Fibroblast of lung (primary cell): ENCODE results near the gene NOS1AP.

Source experiments
- EZH2 ChIP-seq: IDR thresholded peaks from 2 replicates; pipeline ENCODE4 v1.5.1; 2012; ENCODE audit warnings: low read length, control low read depth, mild to moderate bottlenecking; ENCODE audit errors: missing control alignments
- TF ChIP-seq, protein P1 (sequence below), 2 donors: IDR thresholded peaks in 1 of 2; conservative IDR thresholded peaks in 1 of 2; 1 replicate in 1 of 2; 2 replicates in 1 of 2; pipeline ENCODE4 v1.5.1; 2011 to 2012; ENCODE audit warnings: low read length in 2 of 2, control low read depth in 1 of 2, inconsistent platforms in 1 of 2, low read depth in 1 of 2, mild to moderate bottlenecking in 1 of 2

DNA sequence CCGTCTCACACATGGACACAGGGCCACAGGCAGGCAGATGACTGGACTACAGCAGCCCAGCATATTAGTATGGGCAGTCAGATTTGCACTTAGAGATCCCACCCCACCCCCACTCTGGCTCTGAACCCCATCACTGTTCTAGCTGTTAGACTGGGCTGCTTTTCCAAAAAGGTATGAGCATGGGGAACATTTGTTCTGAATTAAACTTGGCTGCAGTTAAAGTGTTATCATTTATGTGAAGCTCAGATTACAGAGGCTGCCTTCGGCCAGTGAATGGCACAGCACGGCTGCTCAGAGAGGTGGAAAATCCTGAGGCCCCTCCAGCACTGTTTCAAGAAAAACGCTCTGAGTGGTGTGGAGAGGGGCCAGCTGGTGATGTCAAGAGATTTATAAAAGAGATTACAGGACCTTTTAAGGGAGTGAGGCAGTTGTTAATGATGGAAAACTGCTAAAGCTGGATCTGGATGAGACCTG, 6.9 kb upstream of the NOS1AP start:
- TF ChIP-seq EZH2 = no peak
- TF ChIP-seq, protein P1, sequence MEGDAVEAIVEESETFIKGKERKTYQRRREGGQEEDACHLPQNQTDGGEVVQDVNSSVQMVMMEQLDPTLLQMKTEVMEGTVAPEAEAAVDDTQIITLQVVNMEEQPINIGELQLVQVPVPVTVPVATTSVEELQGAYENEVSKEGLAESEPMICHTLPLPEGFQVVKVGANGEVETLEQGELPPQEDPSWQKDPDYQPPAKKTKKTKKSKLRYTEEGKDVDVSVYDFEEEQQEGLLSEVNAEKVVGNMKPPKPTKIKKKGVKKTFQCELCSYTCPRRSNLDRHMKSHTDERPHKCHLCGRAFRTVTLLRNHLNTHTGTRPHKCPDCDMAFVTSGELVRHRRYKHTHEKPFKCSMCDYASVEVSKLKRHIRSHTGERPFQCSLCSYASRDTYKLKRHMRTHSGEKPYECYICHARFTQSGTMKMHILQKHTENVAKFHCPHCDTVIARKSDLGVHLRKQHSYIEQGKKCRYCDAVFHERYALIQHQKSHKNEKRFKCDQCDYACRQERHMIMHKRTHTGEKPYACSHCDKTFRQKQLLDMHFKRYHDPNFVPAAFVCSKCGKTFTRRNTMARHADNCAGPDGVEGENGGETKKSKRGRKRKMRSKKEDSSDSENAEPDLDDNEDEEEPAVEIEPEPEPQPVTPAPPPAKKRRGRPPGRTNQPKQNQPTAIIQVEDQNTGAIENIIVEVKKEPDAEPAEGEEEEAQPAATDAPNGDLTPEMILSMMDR (conservative IDR thresholded peaks at IDR 0.05 in 1 of 2, IDR thresholded peaks at IDR 0.05 in 1 of 2; ENCODE audit: low read depth in 1 of 2, low read length in 2 of 2) = no peak
